PC-9 (cell line): Measurements from ENCODE around the gene PPP1R13L. TPM values are rescaled to one million over a fixed set of nuclear protein-coding genes. Genes with fewer than 3 reads are reported as not detected.

ENCODE experiments used
- BruUV-seq: library from RNA; stranded (reverse); fragments of 400-500 nt; replicated peaks from 2 replicates; lab custom pipeline; 2021; lab: Mats Ljungman, UMichigan
- CTCF ChIA-PET: fragments of 300-600 bp; sonication (Branson Sonifier 250); formaldehyde crosslinking; loops from one replicate; lab custom pipeline; 2022; ENCODE audit warnings: antibody characterized with exemption; lab: Charles Lee
- POLR2A ChIA-PET: fragments of 300-600 bp; sonication (Branson Sonifier 250); formaldehyde crosslinking; loops from one replicate; lab custom pipeline; 2022; ENCODE audit warnings: antibody characterized with exemption; ENCODE audit not compliant: unreplicated experiment; lab: Charles Lee
- DNase-seq, 2 experiments: peaks; one replicate each; pipeline versions ENCODE4 v3.0.0 to v3.0.0-alpha.2; 2015 to 2022; ENCODE audit warnings: mixed read lengths in 1 of 2
- H2AFZ ChIP-seq: fragments of 200-600 bp; sonication (generic); 2 replicates; pipeline ENCODE4 v1.8.1; 2017; ENCODE audit warnings: antibody characterized with exemption
- H3F3A ChIP-seq: fragments of 200-600 bp; sonication (generic); 2 replicates; pipeline ENCODE4 v1.8.1; 2017; ENCODE audit warnings: antibody characterized with exemption, mild to moderate bottlenecking, low read depth; ENCODE audit not compliant: insufficient read depth
- H3K27ac ChIP-seq: fragments of 200-600 bp; sonication (generic); 2 replicates; pipeline ENCODE4 v1.6.1; 2016; ENCODE audit warnings: mixed run types
- H3K27me3 ChIP-seq: fragments of 200-600 bp; sonication (generic); 2 replicates; pipeline ENCODE4 v1.6.1; 2016; ENCODE audit warnings: low read depth, mixed run types; ENCODE audit not compliant: insufficient read depth
- H3K36me3 ChIP-seq: fragments of 200-600 bp; sonication (generic); 2 replicates; pipeline ENCODE4 v1.6.1; 2016; ENCODE audit warnings: low read depth, mixed run types
- H3K4me1 ChIP-seq: fragments of 200-600 bp; sonication (generic); replicated peaks from 2 replicates; pipeline ENCODE4 v1.6.1; 2016; ENCODE audit warnings: mixed run types; ENCODE audit not compliant: insufficient read depth
- H3K4me2 ChIP-seq: fragments of 200-600 bp; sonication (generic); 2 replicates; pipeline ENCODE4 v1.6.1; 2017; ENCODE audit warnings: mixed run types
- H3K4me3 ChIP-seq: fragments of 200-600 bp; sonication (generic); 2 replicates; pipeline ENCODE4 v1.6.1; 2016; ENCODE audit warnings: mixed run types
- H3K79me2 ChIP-seq: fragments of 200-600 bp; sonication (generic); 2 replicates; pipeline ENCODE4 v1.6.1; 2017; ENCODE audit warnings: low read depth, mixed run types
- H3K9me2 ChIP-seq: fragments of 200-600 bp; sonication (generic); 2 replicates; pipeline ENCODE4 v1.8.1; 2017; ENCODE audit warnings: mild to moderate bottlenecking; ENCODE audit not compliant: insufficient read depth
- H3K9me3 ChIP-seq: fragments of 200-600 bp; sonication (generic); 2 replicates; pipeline ENCODE4 v1.8.1; 2016; ENCODE audit warnings: low read depth; ENCODE audit not compliant: insufficient read depth
- H4K20me1 ChIP-seq: fragments of 200-600 bp; sonication (generic); 2 replicates; pipeline ENCODE4 v1.8.1; 2017; ENCODE audit not compliant: insufficient read depth
- EZH2 ChIP-seq: fragments of 200-600 bp; sonication (generic); IDR thresholded peaks from 2 replicates; pipeline ENCODE4 v1.8.0; 2017; ENCODE audit warnings: antibody characterized with exemption, low read depth
- intact Hi-C: fragments of 100-400 bp; cut with micrococcal nuclease; formaldehyde crosslinking; loops from one replicate; pipeline ENCODE4 v1.10.0; 2022; ENCODE audit not compliant: unreplicated experiment
- total RNA-seq: library from RNA; stranded (reverse); gene quantifications from 2 replicates; pipeline ENCODE4 v1.2.3, GENCODE V29; 2021
- TF ChIP-seq, protein P1 (sequence below): fragments of 200-600 bp; sonication (generic); conservative IDR thresholded peaks from 2 replicates; pipeline ENCODE4 v1.6.1; 2017; ENCODE audit warnings: mixed run types, antibody characterized with exemption, mild to moderate bottlenecking, moderate library complexity

Gene PPP1R13L
- total RNA-seq, 1 experiment from 2014 or later: 121 TPM

DNA sequence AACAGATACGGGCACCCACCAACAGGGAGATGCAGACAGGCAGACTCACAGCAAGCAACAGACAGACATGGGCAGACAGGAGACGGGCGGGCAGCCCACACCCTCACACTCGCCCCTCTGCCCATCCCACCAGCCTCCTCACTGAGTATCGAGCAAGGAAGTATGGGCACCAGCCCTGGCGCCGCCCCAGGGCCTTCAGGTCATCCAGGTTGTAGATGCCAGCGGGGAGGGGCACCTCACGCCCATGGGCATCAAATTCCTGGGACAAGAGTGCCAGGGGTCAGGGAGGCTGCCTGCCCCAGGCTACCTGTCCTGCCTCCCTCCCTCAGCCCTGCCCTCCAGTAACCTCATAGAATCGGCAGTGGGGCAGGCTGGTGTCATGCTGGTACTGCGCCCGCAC lies 40.2 kb downstream of the PPP1R13L start:
- no TSS peak for BruUV-seq
- Histone ChIP-seq H3K27ac (no peak overlapping the region), H3K36me3 (no peaks in the 10 kb centered on the region), H3K79me2 (peaks cover 8% of the 10 kb centered on the region; the same call in 1 of the 2 replicates), H3F3A (no peaks in the 10 kb centered on the region; the same call in 1 of the 2 replicates), H4K20me1 (no peaks in the 10 kb centered on the region; the same call in 1 of the 2 replicates), H3K4me1 (0 out of 2 replicates have a peak, but pooled peaks cover 10% of the 10 kb centered on the region), H3K27me3 (no peaks in the 10 kb centered on the region), H2AFZ (no peak overlapping the region), H3K4me2 (no peak overlapping the region), H3K9me3 (no peaks in the 10 kb centered on the region), H3K9me2 (no peaks in the 10 kb centered on the region), H3K4me3 (no peak overlapping the region)
- TF ChIP-seq EZH2: no peak
- TF ChIP-seq, protein P1, sequence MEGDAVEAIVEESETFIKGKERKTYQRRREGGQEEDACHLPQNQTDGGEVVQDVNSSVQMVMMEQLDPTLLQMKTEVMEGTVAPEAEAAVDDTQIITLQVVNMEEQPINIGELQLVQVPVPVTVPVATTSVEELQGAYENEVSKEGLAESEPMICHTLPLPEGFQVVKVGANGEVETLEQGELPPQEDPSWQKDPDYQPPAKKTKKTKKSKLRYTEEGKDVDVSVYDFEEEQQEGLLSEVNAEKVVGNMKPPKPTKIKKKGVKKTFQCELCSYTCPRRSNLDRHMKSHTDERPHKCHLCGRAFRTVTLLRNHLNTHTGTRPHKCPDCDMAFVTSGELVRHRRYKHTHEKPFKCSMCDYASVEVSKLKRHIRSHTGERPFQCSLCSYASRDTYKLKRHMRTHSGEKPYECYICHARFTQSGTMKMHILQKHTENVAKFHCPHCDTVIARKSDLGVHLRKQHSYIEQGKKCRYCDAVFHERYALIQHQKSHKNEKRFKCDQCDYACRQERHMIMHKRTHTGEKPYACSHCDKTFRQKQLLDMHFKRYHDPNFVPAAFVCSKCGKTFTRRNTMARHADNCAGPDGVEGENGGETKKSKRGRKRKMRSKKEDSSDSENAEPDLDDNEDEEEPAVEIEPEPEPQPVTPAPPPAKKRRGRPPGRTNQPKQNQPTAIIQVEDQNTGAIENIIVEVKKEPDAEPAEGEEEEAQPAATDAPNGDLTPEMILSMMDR: no peak
- ChIA-PET CTCF (no interaction called here), POLR2A (no interaction called here)
- intact Hi-C loops: no loop called here
- peak in 1 of 2 experiments; percentile 63 for DNase-seq

DNA sequence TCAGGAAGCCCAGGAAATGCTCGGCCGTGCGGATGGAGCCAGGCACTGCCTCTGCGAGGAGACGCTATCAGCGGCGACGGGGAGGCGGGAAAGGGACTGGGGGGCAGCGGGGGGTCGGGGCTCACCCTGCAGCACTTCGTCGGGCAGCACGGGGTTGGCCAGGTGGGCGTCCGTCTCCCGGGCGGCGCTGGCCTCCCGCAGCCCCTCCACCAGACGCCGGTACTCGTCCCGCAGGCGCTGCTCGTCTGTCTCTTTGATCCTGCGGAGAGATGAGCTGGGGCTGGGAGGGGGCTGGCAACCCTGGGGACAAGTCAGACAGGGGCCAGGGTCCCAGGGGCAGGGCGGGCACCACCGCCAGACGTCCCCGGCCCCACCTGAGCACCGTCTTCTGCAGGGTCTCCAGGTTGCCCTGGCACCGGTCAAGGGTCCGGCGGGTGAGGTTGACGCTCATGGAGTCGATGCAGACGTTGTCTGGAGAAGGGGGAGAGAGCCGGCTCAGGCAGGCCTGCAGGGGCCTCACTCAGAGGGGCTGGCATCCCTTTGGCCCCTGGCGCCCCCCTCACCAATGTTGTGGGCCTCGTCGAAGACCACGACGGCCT lies 40.9 kb downstream of the PPP1R13L start:
- intact Hi-C loops: no loop called here
- BruUV-seq: no TSS peak
- Histone ChIP-seq H3K36me3 (no peaks in the 10 kb centered on the region), H3K4me2 (no peak overlapping the region), H3K27me3 (no peaks in the 10 kb centered on the region), H3K4me3 (no peak overlapping the region), H3K9me3 (no peaks in the 10 kb centered on the region), H4K20me1 (no peaks in the 10 kb centered on the region; the same call in 1 of the 2 replicates), H3K27ac (no peak overlapping the region), H3K4me1 (0 out of 2 replicates have a peak, but pooled peaks cover 6% of the 10 kb centered on the region), H2AFZ (no peak overlapping the region), H3F3A (no peaks in the 10 kb centered on the region; the same call in 1 of the 2 replicates), H3K79me2 (0 out of 2 replicates have a peak, but pooled peaks cover under 1% of the 10 kb centered on the region), H3K9me2 (no peaks in the 10 kb centered on the region)
- ChIA-PET CTCF (no interaction called here), POLR2A (no interaction called here)
- TF ChIP-seq, protein P1: no peak
- no peak for TF ChIP-seq EZH2
- no peak for DNase-seq

DNA sequence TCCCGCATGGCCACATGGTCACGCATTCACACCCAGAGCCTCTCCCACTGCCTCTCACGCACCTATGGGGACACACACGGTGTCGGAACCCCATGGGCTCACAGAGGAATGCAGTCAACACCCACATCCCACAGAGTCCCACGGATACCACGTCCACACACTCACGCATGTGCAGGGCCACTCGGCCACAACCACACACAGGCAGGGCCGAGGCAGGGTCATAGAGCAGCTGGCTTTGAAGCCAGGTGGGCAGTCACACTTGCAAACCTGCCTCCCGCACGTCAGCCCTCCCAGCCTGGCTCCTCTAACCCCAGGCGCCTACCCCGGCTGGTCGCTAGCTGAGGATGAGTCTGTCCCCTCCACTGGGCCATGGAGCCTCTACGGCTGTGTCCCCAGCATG lies 42.6 kb downstream of the PPP1R13L start:
- BruUV-seq: no TSS peak
- Histone ChIP-seq H3K79me2 (no peaks in the 10 kb centered on the region), H3K4me2 (no peak overlapping the region), H3K27me3 (no peaks in the 10 kb centered on the region), H4K20me1 (no peaks in the 10 kb centered on the region; the same call in 1 of the 2 replicates), H2AFZ (no peak overlapping the region), H3K9me3 (no peaks in the 10 kb centered on the region), H3K36me3 (no peaks in the 10 kb centered on the region), H3F3A (no peaks in the 10 kb centered on the region), H3K27ac (no peak overlapping the region), H3K9me2 (no peaks in the 10 kb centered on the region), H3K4me1 (0 out of 2 replicates have a peak, but pooled peaks cover 6% of the 10 kb centered on the region), H3K4me3 (no peak overlapping the region)
- intact Hi-C loops: no loop called here
- CTCF ChIA-PET: no interaction called here
- DNase-seq: no peak
- POLR2A ChIA-PET: no interaction called here
- no peak for TF ChIP-seq EZH2
- TF ChIP-seq, protein P1: no peak
